ENCODE results near the gene GDF7. TPM values are rescaled to one million over a fixed set of nuclear protein-coding genes. Genes with fewer than 3 reads are reported as not detected.

The GDF7 gene
- total and polyA plus RNA-seq, 2 of the 4 experiments (the other 2 are of a cell fraction) = under 0.01 to 0.02 TPM

- no peak overlapping the region for H4K91ac ChIP-seq (ENCODE audit: insufficient read depth, low read depth, low read length)
- H4K5ac ChIP-seq (ENCODE audit: low read depth, low read length) = no peak overlapping the region
- TF ChIP-seq RAD21 (IDR thresholded peaks at IDR 0.05; ENCODE audit: low read length) = no peak
- no peak for TF ChIP-seq POLR2A (IDR thresholded peaks at IDR 0.05; ENCODE audit: low read depth, low read length)
- no peak for TF ChIP-seq USF2 (IDR thresholded peaks at IDR 0.05; ENCODE audit: low read depth, low read length)
- TF ChIP-seq MXI1 (IDR thresholded peaks at IDR 0.05; ENCODE audit: borderline replicate concordance, low read depth, low read length) = no peak
- no peak for TF ChIP-seq CEBPB (IDR thresholded peaks at IDR 0.05; ENCODE audit: low read depth, low read length)
- H3K4me3 ChIP-seq (ENCODE audit: insufficient read depth, low read depth, low read length) = no peak overlapping the region
- H2BK20ac ChIP-seq (ENCODE audit: low read depth, low read length) = no peak overlapping the region
- no TSS peak for BruUV-seq (replicated peaks)
- H2BK120ac ChIP-seq (ENCODE audit: low read depth, low read length) = no peak overlapping the region
- peaks cover 21% of the 10 kb centered on the region for H3K27me3 ChIP-seq (ENCODE audit: control insufficient read depth, insufficient read depth, low read length)
- no peak overlapping the region for H3K18ac ChIP-seq (ENCODE audit: low read depth, low read length)
- intact Hi-C loops (cut with micrococcal nuclease) (no loop called here), dilution Hi-C loops (cut with HindIII; ENCODE audit: low sequenced_read_pairs, unreplicated experiment) (loop anchor here (25.0 kb wide), 1 partner anchor 261 kb away; no protein-coding TSS in a partner anchor), in situ Hi-C loops (cut with MboI; ENCODE audit: low sequenced_read_pairs) (no loop called here)
- H3K56ac ChIP-seq (ENCODE audit: extremely low read depth, insufficient read depth, low read length) = no peak overlapping the region
- H3K23ac ChIP-seq (ENCODE audit: low read depth, low read length) = no peak overlapping the region
- ATAC-seq (ENCODE audit: low read depth) (peak; percentile 49), DNase-seq (no peak)
- no peak overlapping the region for H3K27ac ChIP-seq (ENCODE audit: insufficient read depth, low read length)
- H3K4me1 ChIP-seq (ENCODE audit: control insufficient read depth, insufficient read depth, low read length) = peaks cover 7% of the 10 kb centered on the region; the same call in 1 of the 2 replicates
- no peak overlapping the region for H2BK5ac ChIP-seq (ENCODE audit: low read depth, low read length, poor library complexity, severe bottlenecking)
- peaks cover 7% of the 10 kb centered on the region; the same call in 1 of the 2 replicates for H3K9me3 ChIP-seq (ENCODE audit: control insufficient read depth, insufficient read depth, low read length)
- H3K4me2 ChIP-seq (ENCODE audit: low read depth, low read length) = no peak overlapping the region
- POLR2A ChIA-PET (ENCODE audit: unreplicated experiment) = no interaction called here
- H2AK9ac ChIP-seq (replicated peaks; ENCODE audit: low read depth, low read length, poor library complexity) = no peak overlapping the region
- H2AFZ ChIP-seq (replicated peaks; ENCODE audit: low read length, poor library complexity) = peak overlapping the region; percentile 71
- H3K14ac ChIP-seq (replicated peaks; ENCODE audit: low read depth, low read length) = no peak overlapping the region
- CTCF ChIA-PET = interaction anchor here (0.5 to 2.8 kb wide), 6 partner anchors 9 to 195 kb away, joined by 3 to 14 read pairs (median 4); no protein-coding TSS in a partner anchor
- H3K9ac ChIP-seq (ENCODE audit: low read depth, low read length) = no peak overlapping the region
- H3K79me1 ChIP-seq (ENCODE audit: low read depth in 1 of 2, low read length in 2 of 2) = no peaks in the 10 kb centered on the region
- no peaks in the 10 kb centered on the region for H4K20me1 ChIP-seq (ENCODE audit: insufficient read depth, low read length)
- no peak overlapping the region for H3K4ac ChIP-seq (ENCODE audit: low read depth, low read length)
- H2AK5ac ChIP-seq (ENCODE audit: low read depth, low read length) = no peak overlapping the region
- no peak overlapping the region for H4K8ac ChIP-seq (ENCODE audit: low read depth in 2 of 2, low read length in 2 of 2)
- no CpG with 5 or more reads among the region's 6 CpGs for WGBS, 2 experiments (ENCODE audit: extremely low coverage in 2 of 2, insufficient read length in 1 of 2)
- H3K9me1 ChIP-seq (ENCODE audit: insufficient read depth, low read length) = peaks cover 5% of the 10 kb centered on the region; the same call in 1 of the 2 replicates
- no peak overlapping the region for H2BK15ac ChIP-seq (ENCODE audit: low read depth, low read length)
- peaks cover 1% of the 10 kb centered on the region; the same call in 1 of the 2 replicates for H3K36me3 ChIP-seq (ENCODE audit: control insufficient read depth, insufficient read depth, low read length)
Observed at GRCh38 chr2:20675701-20676352, 8.9 kb downstream of the GDF7 start.

Measured in IMR-90 (cell line).